Keratinocyte (primary cell): Measurements from ENCODE around the gene THAP10. TPM values are rescaled to one million over a fixed set of nuclear protein-coding genes. Genes with fewer than 3 reads are reported as not detected.

Experiments
- DNase-seq: peaks from one replicate; pipeline ENCODE4 v3.0.0-alpha.2; 2011; ENCODE audit warnings: low read depth, missing footprints, low spot score
- FAIRE-seq: peaks from 2 replicates; lab custom pipeline; 2011; peaks lifted over from hg19 to GRCh38; lab: Jason Lieb, UNC
- H2AFZ ChIP-seq: 2 replicates; pipeline ENCODE4 v1.6.0; 2012; ENCODE audit warnings: low read length, control low read depth, inconsistent platforms; ENCODE audit not compliant: control insufficient read depth
- H3K27ac ChIP-seq: 2 replicates; pipeline ENCODE4 v1.5.1; 2011; ENCODE audit warnings: low read length; ENCODE audit not compliant: control insufficient read depth, insufficient read depth
- H3K27me3 ChIP-seq: 3 replicates; pipeline ENCODE4 v1.6.0; 2011; ENCODE audit warnings: low read length; ENCODE audit not compliant: control insufficient read depth, insufficient read depth; ENCODE audit errors: extremely low read depth
- H3K36me3 ChIP-seq, 2 experiments: 2 replicates in 1 of 2; 3 replicates in 1 of 2; pipeline ENCODE4 v1.5.1; 2011; ENCODE audit warnings: low read length in 2 of 2, mild to moderate bottlenecking in 1 of 2; ENCODE audit not compliant: control insufficient read depth in 2 of 2, insufficient read depth in 2 of 2; ENCODE audit errors: extremely low read depth in 1 of 2
- H3K4me1 ChIP-seq: 3 replicates; pipeline ENCODE4 v1.5.1; 2011; ENCODE audit warnings: low read length; ENCODE audit not compliant: control insufficient read depth, insufficient read depth; ENCODE audit errors: extremely low read depth
- H3K4me2 ChIP-seq: 3 replicates; pipeline ENCODE4 v1.6.0; 2011; ENCODE audit warnings: low read depth, low read length; ENCODE audit not compliant: control insufficient read depth, insufficient read depth; ENCODE audit errors: extremely low read depth
- H3K4me3 ChIP-seq, 3 experiments: fragments of 200-600 bp in 1 of 3; sonication (generic) in 1 of 3; 2 replicates in 2 of 3; 3 replicates in 1 of 3; pipeline ENCODE4 v1.5.1; 2011 to 2016; ENCODE audit warnings: low read length in 3 of 3, mild to moderate bottlenecking in 3 of 3, control low read depth in 2 of 3, inconsistent platforms in 1 of 3, low read depth in 1 of 3, mixed read lengths in 1 of 3, mixed run types in 1 of 3, moderate library complexity in 1 of 3; ENCODE audit not compliant: control insufficient read depth in 2 of 3, insufficient read depth in 2 of 3; ENCODE audit errors: extremely low read depth in 1 of 3
- H3K79me2 ChIP-seq: 2 replicates; pipeline ENCODE4 v1.6.0; 2012; ENCODE audit warnings: low read length; ENCODE audit not compliant: control insufficient read depth, insufficient read depth
- H3K9ac ChIP-seq: 3 replicates; pipeline ENCODE4 v1.6.0; 2011; ENCODE audit warnings: low read length; ENCODE audit not compliant: control insufficient read depth, insufficient read depth; ENCODE audit errors: extremely low read depth
- H3K9me1 ChIP-seq: 3 replicates; pipeline ENCODE4 v1.6.0; 2011; ENCODE audit warnings: low read length; ENCODE audit not compliant: control insufficient read depth, insufficient read depth; ENCODE audit errors: extremely low read depth
- H3K9me3 ChIP-seq: 2 replicates; pipeline ENCODE4 v1.5.1; 2012; ENCODE audit warnings: low read depth, low read length; ENCODE audit not compliant: control insufficient read depth
- H4K20me1 ChIP-seq: 3 replicates; pipeline ENCODE4 v1.6.0; 2011; ENCODE audit warnings: low read length; ENCODE audit not compliant: control insufficient read depth, insufficient read depth; ENCODE audit errors: extremely low read depth
- CTCF ChIP-seq, 3 experiments: IDR thresholded peaks in 1 of 3; conservative IDR thresholded peaks in 1 of 3; optimal IDR thresholded peaks in 1 of 3; 2 replicates in 2 of 3; 3 replicates in 1 of 3; pipeline versions ENCODE3 to v1.5.1; 2011; ENCODE audit warnings: low read length in 3 of 3, mild to moderate bottlenecking in 3 of 3, moderate library complexity in 2 of 3, control low read depth in 1 of 3, inconsistent platforms in 1 of 3; ENCODE audit not compliant: insufficient read depth in 2 of 3; ENCODE audit errors: extremely low read depth in 1 of 3
- EZH2 ChIP-seq: IDR thresholded peaks from one replicate; pipeline ENCODE4 v1.6.1; 2012; ENCODE audit warnings: inconsistent platforms, mild to moderate bottlenecking, low read length, moderate library complexity
- dilution Hi-C: fragments of 300-500 bp; cut with MboI; formaldehyde crosslinking; loops from one replicate; pipeline ENCODE4 v1.7.0; 2020; ENCODE audit warnings: low sequenced_read_pairs; ENCODE audit not compliant: extremely low pct_ligation_motif_present
- polyA plus RNA-seq, 5 experiments: library from polyadenylated mRNA; depleted of rRNA in 3 of 5; stranded (reverse) in 3 of 5; stranded (forward) in 1 of 5; unstranded in 1 of 5; fragments of >200 nt; gene quantifications; 1 replicate in 1 of 5; 2 replicates in 3 of 5; 3 replicates in 1 of 5; pipeline versions ENCODE4 v1.2.1 to v1.2.3, GENCODE V29; 2011 to 2012; ENCODE audit warnings: missing spikeins in 2 of 5, low read depth in 1 of 5, low replicate concordance in 1 of 5

Gene THAP10
- polyA plus RNA-seq, 1 donor (not counting 4 experiments of a cell fraction or from before 2014, with no cell fraction given): 3.1 TPM

GRCh38 chr15:70876683-70877082, 15.6 kb downstream of the THAP10 start:
- peaks cover 3% of the 10 kb centered on the region for H3K4me1 ChIP-seq
- no peak overlapping the region for H3K4me2 ChIP-seq
- no peak overlapping the region for H3K4me3 ChIP-seq
- no peak overlapping the region for H2AFZ ChIP-seq
- DNase-seq (no peak), FAIRE-seq (no peak)
- no peaks in the 10 kb centered on the region for H3K36me3 ChIP-seq
- dilution Hi-C loops: no loop called here
- H3K9me3 ChIP-seq: peaks cover 2% of the 10 kb centered on the region
- H3K9me1 ChIP-seq: no peaks in the 10 kb centered on the region
- no peak overlapping the region for H3K9ac ChIP-seq
- no peak overlapping the region for H3K27ac ChIP-seq
- H3K79me2 ChIP-seq: no peaks in the 10 kb centered on the region
- no peaks in the 10 kb centered on the region for H4K20me1 ChIP-seq
- H3K27me3 ChIP-seq: no peaks in the 10 kb centered on the region
- no peak for TF ChIP-seq CTCF (optimal IDR thresholded peaks at IDR 0.05 in 1 of 3, IDR thresholded peaks at IDR 0.05 in 1 of 3, conservative IDR thresholded peaks at IDR 0.05 in 1 of 3; ENCODE audit: extremely low read depth in 1 of 3, insufficient read depth in 2 of 3, low read length in 3 of 3)
- no peak for TF ChIP-seq EZH2

- peaks cover 3% of the 10 kb centered on the region for H3K4me1 ChIP-seq
- TF ChIP-seq EZH2 (no peak), CTCF (optimal IDR thresholded peaks at IDR 0.05 in 1 of 3, IDR thresholded peaks at IDR 0.05 in 1 of 3, conservative IDR thresholded peaks at IDR 0.05 in 1 of 3; ENCODE audit: extremely low read depth in 1 of 3, insufficient read depth in 2 of 3, low read length in 3 of 3) (no peak)
- H4K20me1 ChIP-seq: no peaks in the 10 kb centered on the region
- no peak overlapping the region for H3K4me3 ChIP-seq
- H3K9me1 ChIP-seq: no peaks in the 10 kb centered on the region
- no peaks in the 10 kb centered on the region for H3K79me2 ChIP-seq
- H3K27me3 ChIP-seq: no peaks in the 10 kb centered on the region
- H2AFZ ChIP-seq: no peak overlapping the region
- FAIRE-seq (no peak), DNase-seq (no peak)
- dilution Hi-C loops: no loop called here
- no peak overlapping the region for H3K4me2 ChIP-seq
- no peak overlapping the region for H3K27ac ChIP-seq
- no peaks in the 10 kb centered on the region for H3K36me3 ChIP-seq
- peaks cover 2% of the 10 kb centered on the region for H3K9me3 ChIP-seq
- H3K9ac ChIP-seq: no peak overlapping the region
These were observed 16.2 kb downstream of the THAP10 start for GRCh38 chr15:70876011-70876410.
